Ascending aorta (tissue), 2 donors: ENCODE measurements around the gene VIPR2. TPM values are rescaled to one million over a fixed set of nuclear protein-coding genes. Genes with fewer than 3 reads are reported as not detected.
"Not testable (repeated sequence)": the region's sequence is repeated elsewhere in the genome, so short reads cannot be mapped to it uniquely, and the experiment has no call there.

Experiments
- DNase-seq, 2 donors: peaks; one replicate each; pipeline ENCODE4 v3.0.0-alpha.2; 2019; ENCODE audit warnings: low spot score in 2 of 2
- H3K27ac ChIP-seq, 2 donors: fragments of 200-600 bp; sonication (generic); one replicate each; pipeline ENCODE4 v1.5.1; 2016 to 2017; ENCODE audit warnings: mild to moderate bottlenecking in 1 of 2
- H3K27me3 ChIP-seq: fragments of 200-600 bp; sonication (generic); one replicate; pipeline ENCODE4 v1.5.1; 2017
- H3K36me3 ChIP-seq, 2 donors: fragments of 200-600 bp; sonication (generic); one replicate each; pipeline ENCODE4 v1.5.1; 2016
- H3K4me1 ChIP-seq, 2 donors: fragments of 200-600 bp; sonication (generic); one replicate each; pipeline ENCODE4 v1.5.1; 2016 to 2017; ENCODE audit warnings: mild to moderate bottlenecking in 1 of 2
- H3K4me3 ChIP-seq, 2 donors: fragments of 200-600 bp; sonication (generic); one replicate each; pipeline ENCODE4 v1.5.1; 2016 to 2017; ENCODE audit warnings: mild to moderate bottlenecking in 1 of 2
- H3K9me3 ChIP-seq, 2 donors: fragments of 200-600 bp; sonication (generic); one replicate each; pipeline ENCODE4 v1.5.1; 2016
- CTCF ChIP-seq, 3 experiments: fragments of 200-600 bp in 2 of 3; fragments of 450-650 bp in 1 of 3; sonication (generic) in 2 of 3; IDR thresholded peaks; one replicate each; pipeline ENCODE4 v1.5.1; 2016 to 2019; ENCODE audit warnings: antibody characterized with exemption in 3 of 3, mild to moderate bottlenecking in 1 of 3, moderate library complexity in 1 of 3
- intact Hi-C: fragments of 100-400 bp; cut with DNase I; formaldehyde crosslinking; loops from one replicate; pipeline ENCODE4 v1.15.1; 2023
- total RNA-seq: library from RNA; depleted of rRNA; stranded (reverse); fragments of >200 nt; gene quantifications from one replicate; pipeline ENCODE4 v1.1.0, GENCODE V29; 2016

Gene VIPR2
- total RNA-seq, 1 donor from 2014 or later, result 17.8 TPM

- no peak overlapping the region for H3K4me3 ChIP-seq
- H3K27ac ChIP-seq, result no peak overlapping the region
- H3K36me3 ChIP-seq, result no peaks in the 10 kb centered on the region
- intact Hi-C loops, result no loop called here
- H3K4me1 ChIP-seq, result no peaks in the 10 kb centered on the region
- DNase-seq, result no peak
- no peak for TF ChIP-seq CTCF (IDR thresholded peaks at IDR 0.05)
- H3K9me3 ChIP-seq, result peaks cover 0 to 10% of the 10 kb centered on the region in 2 donors
- no peaks in the 10 kb centered on the region for H3K27me3 ChIP-seq
These were observed 43.3 kb upstream of the VIPR2 start for GRCh38 chr7:159188011-159188410.

GRCh38 chr7:159179241-159179640 is 34.6 kb upstream of the VIPR2 start:
- H3K27me3 ChIP-seq, result no peaks in the 10 kb centered on the region
- no peaks in the 10 kb centered on the region for H3K36me3 ChIP-seq
- H3K4me1 ChIP-seq, result no peaks in the 10 kb centered on the region
- no peak for TF ChIP-seq CTCF (IDR thresholded peaks at IDR 0.05)
- intact Hi-C loops, result no loop called here
- DNase-seq, result no peak
- H3K27ac ChIP-seq, result no peak overlapping the region
- H3K9me3 ChIP-seq, result peaks cover 0 to 3% of the 10 kb centered on the region in 2 donors
- no peak overlapping the region for H3K4me3 ChIP-seq

GRCh38 chr7:159177284-159177953 is 32.8 kb upstream of the VIPR2 start:
- Histone ChIP-seq H3K4me1 (no peaks in the 10 kb centered on the region), H3K27me3 (no peaks in the 10 kb centered on the region), H3K4me3 (no peak overlapping the region), H3K9me3 (peaks cover 0 to 3% of the 10 kb centered on the region in 2 donors), H3K27ac (no peak overlapping the region), H3K36me3 (no peaks in the 10 kb centered on the region)
- intact Hi-C loops, result no loop called here
- TF ChIP-seq CTCF (IDR thresholded peaks at IDR 0.05), result no peak
- DNase-seq, result no peak

- no peak for DNase-seq
- H3K36me3 ChIP-seq, result no peaks in the 10 kb centered on the region
- no peaks in the 10 kb centered on the region for H3K4me1 ChIP-seq
- no peak for TF ChIP-seq CTCF (IDR thresholded peaks at IDR 0.05)
- peaks cover 0 to 3% of the 10 kb centered on the region in 2 donors for H3K9me3 ChIP-seq
- H3K27ac ChIP-seq, result no peak overlapping the region
- H3K4me3 ChIP-seq, result no peak overlapping the region
- intact Hi-C loops, result no loop called here
- H3K27me3 ChIP-seq, result no peaks in the 10 kb centered on the region
These were observed 31.1 kb upstream of the VIPR2 start for GRCh38 chr7:159175792-159176191.

- DNase-seq, H3K36me3 ChIP-seq, H3K4me1 ChIP-seq, H3K27ac ChIP-seq, H3K9me3 ChIP-seq, H3K4me3 ChIP-seq, H3K27me3 ChIP-seq, intact Hi-C loops: not testable (repeated sequence)
These were observed 30.4 kb upstream of the VIPR2 start for GRCh38 chr7:159175100-159175499.

GRCh38 chr7:159172400-159172799 is 27.7 kb upstream of the VIPR2 start:
- no peak for TF ChIP-seq CTCF (IDR thresholded peaks at IDR 0.05)
- H3K36me3 ChIP-seq, result no peaks in the 10 kb centered on the region
- DNase-seq, result no peak
- H3K9me3 ChIP-seq, result no peaks in the 10 kb centered on the region
- intact Hi-C loops, result no loop called here
- H3K27ac ChIP-seq, result no peak overlapping the region
- no peak overlapping the region for H3K4me3 ChIP-seq
- H3K4me1 ChIP-seq, result no peaks in the 10 kb centered on the region
- no peaks in the 10 kb centered on the region for H3K27me3 ChIP-seq
